CD4-positive, alpha-beta memory T cell (primary cell): ENCODE results near the gene AGBL4. TPM values are rescaled to one million over a fixed set of nuclear protein-coding genes. Genes with fewer than 3 reads are reported as not detected.

ENCODE experiments used
- CTCF ChIA-PET: fragments of 350-600 bp; sonication (Branson Sonifier 250); formaldehyde crosslinking; loops from one replicate; lab custom pipeline; 2021; ENCODE audit warnings: inconsistent platforms; ENCODE audit not compliant: partially characterized antibody; lab: Charles Lee
- POLR2A ChIA-PET: fragments of 350-600 bp; sonication (Branson Sonifier 250); formaldehyde crosslinking; loops from one replicate; lab custom pipeline; 2021; ENCODE audit not compliant: partially characterized antibody; lab: Charles Lee
- DNase-seq, 5 donors: peaks; one replicate each; pipeline versions ENCODE4 v3.0.0 to v3.0.0-alpha.2; 2020 to 2022; ENCODE audit warnings: mixed read lengths in 1 of 5
- H3K27ac ChIP-seq: one replicate; pipeline ENCODE4 v1.7.0; 2013; ENCODE audit warnings: low read depth, low read length
- H3K27me3 ChIP-seq: 2 replicates; pipeline ENCODE4 v1.7.0; 2013; ENCODE audit warnings: mild to moderate bottlenecking, low read length, moderate library complexity; ENCODE audit not compliant: insufficient read depth
- H3K36me3 ChIP-seq: 2 replicates; pipeline ENCODE4 v1.7.0; 2013; ENCODE audit warnings: mild to moderate bottlenecking, low read length, moderate library complexity; ENCODE audit not compliant: insufficient read depth
- H3K4me1 ChIP-seq: 2 replicates; pipeline ENCODE4 v1.7.0; 2013; ENCODE audit warnings: mild to moderate bottlenecking, low read length, moderate library complexity; ENCODE audit not compliant: insufficient read depth
- H3K4me3 ChIP-seq, 2 donors: one replicate each; pipeline ENCODE4 v1.7.0; 2013; ENCODE audit warnings: low read length in 2 of 2, mild to moderate bottlenecking in 1 of 2
- H3K9me3 ChIP-seq, 2 donors: one replicate each; pipeline ENCODE4 v1.7.0; 2013; ENCODE audit warnings: low read length in 2 of 2, control low read depth in 1 of 2; ENCODE audit not compliant: control insufficient read depth in 1 of 2
- H3K27ac Mint-ChIP-seq, 7 donors: one replicate each; pipeline ENCODE4 v1.8.0; 2020 to 2021; ENCODE audit warnings: mixed read lengths in 7 of 7, mild to moderate bottlenecking in 6 of 7, inconsistent platforms in 3 of 7, moderate library complexity in 3 of 7
- H3K27me3 Mint-ChIP-seq, 2 donors: one replicate each; pipeline ENCODE4 v1.8.0; 2020 to 2021; ENCODE audit warnings: mixed read lengths in 2 of 2
- H3K36me3 Mint-ChIP-seq, 2 donors: one replicate each; pipeline ENCODE4 v1.8.0; 2020 to 2021; ENCODE audit warnings: mixed read lengths in 2 of 2, inconsistent platforms in 1 of 2, mild to moderate bottlenecking in 1 of 2
- H3K4me1 Mint-ChIP-seq, 4 donors: one replicate each; pipeline ENCODE4 v1.8.0; 2020 to 2021; ENCODE audit warnings: mixed read lengths in 4 of 4, mild to moderate bottlenecking in 1 of 4
- H3K4me3 Mint-ChIP-seq, 8 donors: one replicate each; pipeline ENCODE4 v1.8.0; 2020 to 2021; ENCODE audit warnings: mixed read lengths in 8 of 8, mild to moderate bottlenecking in 7 of 8, moderate library complexity in 6 of 8, inconsistent platforms in 3 of 8
- H3K9me3 Mint-ChIP-seq, 8 donors: one replicate each; pipeline ENCODE4 v1.8.0; 2020 to 2021; ENCODE audit warnings: mixed read lengths in 8 of 8, mild to moderate bottlenecking in 5 of 8, inconsistent platforms in 3 of 8, moderate library complexity in 1 of 8
- intact Hi-C: fragments of 100-400 bp; cut with micrococcal nuclease; formaldehyde crosslinking; loops from one replicate; pipeline ENCODE4 v1.15.1; 2023
- polyA plus RNA-seq, 2 donors: library from polyadenylated mRNA; unstranded; fragments of 300-500 nt; fragmentation: Illumina TruSeq; gene quantifications; one replicate each; pipeline ENCODE4 v1.2.3, GENCODE V29; 2021
- total RNA-seq, 2 experiments: library from RNA; stranded (reverse); gene quantifications; one replicate each; pipeline ENCODE4 v1.2.3, GENCODE V29; 2021

AGBL4 gene
- total and polyA plus RNA-seq, 4 experiments from 2014 or later: not detected

DNA sequence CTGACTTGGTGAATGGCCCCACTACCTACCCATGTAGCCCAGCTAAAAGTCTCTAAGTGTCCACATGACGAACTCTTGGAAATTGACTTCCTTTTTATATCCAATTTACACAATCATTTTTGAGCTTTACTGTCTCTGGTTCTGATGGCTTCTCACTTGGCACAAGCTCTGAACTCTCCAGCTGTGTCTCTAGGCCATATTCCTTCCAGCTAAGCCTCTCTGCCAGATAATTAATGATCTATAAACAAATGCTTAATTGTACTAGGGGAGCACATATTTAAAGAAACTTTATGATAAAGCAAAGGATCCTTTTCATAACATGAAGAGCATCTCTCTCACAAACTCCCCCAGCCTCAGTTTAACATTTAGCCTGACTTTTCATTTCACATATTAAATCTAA, 1230.8 kb downstream of the AGBL4 start:
- no peak overlapping the region for H3K27ac Mint-ChIP-seq
- H3K36me3 Mint-ChIP-seq: no peaks in the 10 kb centered on the region
- Histone ChIP-seq H3K4me1 (no peaks in the 10 kb centered on the region), H3K27me3 (no peaks in the 10 kb centered on the region), H3K9me3 (no peaks in the 10 kb centered on the region), H3K4me3 (no peak overlapping the region), H3K27ac (no peak overlapping the region), H3K36me3 (no peaks in the 10 kb centered on the region)
- H3K9me3 Mint-ChIP-seq: peaks cover 0 to 3% (median 0%) of the 10 kb centered on the region in 8 donors
- DNase-seq: no peak
- H3K4me1 Mint-ChIP-seq: no peaks in the 10 kb centered on the region
- peaks cover 1 to 2% of the 10 kb centered on the region in 2 donors for H3K27me3 Mint-ChIP-seq
- no peak overlapping the region for H3K4me3 Mint-ChIP-seq
- POLR2A ChIA-PET: no interaction called here
- CTCF ChIA-PET: no interaction called here
- intact Hi-C loops: no loop called here

DNA sequence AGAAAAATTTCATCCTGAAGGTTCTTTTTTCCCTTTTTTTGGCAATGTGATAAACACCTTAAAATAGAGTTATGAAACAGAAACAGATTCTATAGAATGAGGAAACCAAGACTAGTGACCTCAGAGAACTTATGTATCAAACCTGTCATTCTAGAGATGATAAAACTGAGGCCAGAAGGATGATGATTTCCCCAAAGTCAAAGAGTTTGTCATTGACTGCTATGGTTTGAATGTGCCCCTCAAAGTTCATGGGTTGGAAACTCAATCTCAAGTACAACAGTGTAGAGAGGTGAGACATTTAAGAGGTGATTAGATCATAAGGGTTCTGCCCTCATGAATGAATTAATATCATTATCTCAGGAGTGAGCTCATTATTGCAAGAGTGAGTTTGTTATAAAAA, 1233.4 kb downstream of the AGBL4 start:
- no peaks in the 10 kb centered on the region for H3K4me1 Mint-ChIP-seq
- no peak overlapping the region for H3K4me3 ChIP-seq
- H3K36me3 ChIP-seq: no peaks in the 10 kb centered on the region
- no peaks in the 10 kb centered on the region for H3K9me3 ChIP-seq
- H3K36me3 Mint-ChIP-seq: no peaks in the 10 kb centered on the region
- H3K27me3 ChIP-seq: no peaks in the 10 kb centered on the region
- H3K4me3 Mint-ChIP-seq: no peak overlapping the region
- intact Hi-C loops: no loop called here
- H3K27me3 Mint-ChIP-seq: peaks cover 1 to 4% of the 10 kb centered on the region in 2 donors
- H3K9me3 Mint-ChIP-seq: peaks cover 0 to 3% (median 0%) of the 10 kb centered on the region in 8 donors
- POLR2A ChIA-PET: no interaction called here
- no peak for DNase-seq
- H3K27ac ChIP-seq: no peak overlapping the region
- CTCF ChIA-PET: no interaction called here
- H3K27ac Mint-ChIP-seq: no peak overlapping the region
- no peaks in the 10 kb centered on the region for H3K4me1 ChIP-seq

DNA sequence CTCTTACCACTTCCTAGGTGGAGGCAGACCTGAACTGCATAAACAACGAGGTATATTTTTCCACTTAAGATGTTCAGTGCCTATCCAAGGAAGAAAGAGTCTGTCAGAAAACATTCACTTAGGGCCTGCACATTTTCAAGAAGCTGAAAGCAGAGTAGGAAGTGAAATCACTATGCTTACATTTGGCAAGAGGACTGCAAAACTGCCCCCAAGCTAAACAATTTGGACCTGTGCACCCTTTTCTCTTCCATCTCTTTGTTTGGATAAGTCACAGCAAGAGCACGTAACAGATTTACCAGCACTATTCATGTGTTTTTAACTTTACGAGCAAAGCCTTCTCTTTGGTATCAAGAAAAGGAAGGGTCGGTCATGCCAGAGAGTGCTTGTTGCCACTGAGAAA, 1233.9 kb downstream of the AGBL4 start:
- Mint-ChIP-seq H3K4me1 (no peaks in the 10 kb centered on the region), H3K27me3 (peaks cover 1 to 4% of the 10 kb centered on the region in 2 donors), H3K27ac (no peak overlapping the region), H3K36me3 (no peaks in the 10 kb centered on the region), H3K9me3 (peaks cover 0 to 3% (median 0%) of the 10 kb centered on the region in 8 donors), H3K4me3 (no peak overlapping the region)
- no peaks in the 10 kb centered on the region for H3K36me3 ChIP-seq
- no peak overlapping the region for H3K4me3 ChIP-seq
- intact Hi-C loops: no loop called here
- ChIA-PET POLR2A (no interaction called here), CTCF (no interaction called here)
- H3K9me3 ChIP-seq: no peaks in the 10 kb centered on the region
- no peaks in the 10 kb centered on the region for H3K4me1 ChIP-seq
- no peaks in the 10 kb centered on the region for H3K27me3 ChIP-seq
- no peak for DNase-seq
- no peak overlapping the region for H3K27ac ChIP-seq

DNA sequence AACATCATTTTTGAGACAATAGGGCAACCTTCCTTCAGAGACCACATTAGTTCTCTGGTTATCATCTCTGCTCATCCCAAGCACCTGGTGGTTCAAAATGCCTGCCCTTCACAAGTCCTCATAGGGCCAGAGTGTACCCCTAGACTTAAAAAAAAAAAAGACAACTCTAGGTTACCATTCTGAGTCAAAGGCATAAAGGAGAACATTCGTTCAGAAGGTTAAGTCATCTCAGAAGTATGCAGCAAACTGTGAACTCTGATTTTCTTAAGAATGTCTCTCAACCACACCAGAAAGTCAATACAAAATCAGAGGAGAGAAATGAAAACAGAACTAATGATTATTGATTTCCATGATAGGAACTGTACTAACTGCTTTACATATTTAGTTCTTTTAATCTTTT, 1237.9 kb downstream of the AGBL4 start:
- Mint-ChIP-seq H3K4me3 (no peak overlapping the region), H3K27ac (no peak overlapping the region), H3K9me3 (peaks cover 0 to 4% (median 0%) of the 10 kb centered on the region in 8 donors), H3K36me3 (no peaks in the 10 kb centered on the region), H3K4me1 (no peaks in the 10 kb centered on the region), H3K27me3 (peaks cover 1 to 6% of the 10 kb centered on the region in 2 donors)
- CTCF ChIA-PET: no interaction called here
- Histone ChIP-seq H3K9me3 (no peaks in the 10 kb centered on the region), H3K27ac (no peak overlapping the region), H3K27me3 (no peaks in the 10 kb centered on the region), H3K4me3 (no peak overlapping the region), H3K36me3 (no peaks in the 10 kb centered on the region), H3K4me1 (no peaks in the 10 kb centered on the region)
- intact Hi-C loops: no loop called here
- POLR2A ChIA-PET: no interaction called here
- no peak for DNase-seq

DNA sequence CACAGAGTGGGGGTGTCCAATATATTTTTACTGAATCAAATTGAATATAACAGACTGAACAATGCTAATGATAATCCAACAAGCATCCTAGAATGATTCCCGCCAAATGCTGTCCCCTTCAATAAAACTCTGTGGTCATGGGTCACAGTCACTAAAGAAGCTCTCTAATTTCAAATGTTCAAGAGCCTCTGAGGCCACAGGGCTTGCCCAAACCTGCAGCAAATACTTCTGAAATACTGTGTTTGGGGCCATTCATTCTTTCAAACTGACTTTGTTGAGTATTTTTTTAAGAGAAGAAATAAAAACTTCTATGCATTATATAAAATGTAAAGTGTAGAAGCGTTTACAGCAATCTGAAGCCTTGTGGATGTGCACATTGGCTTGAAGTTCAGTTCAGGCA, 1239.5 kb downstream of the AGBL4 start:
- intact Hi-C loops: no loop called here
- no peaks in the 10 kb centered on the region for H3K4me1 Mint-ChIP-seq
- CTCF ChIA-PET: no interaction called here
- H3K27ac ChIP-seq: no peak overlapping the region
- H3K4me1 ChIP-seq: no peaks in the 10 kb centered on the region
- DNase-seq: no peak
- POLR2A ChIA-PET: no interaction called here
- no peak overlapping the region for H3K4me3 ChIP-seq
- H3K27ac Mint-ChIP-seq: no peak overlapping the region
- no peaks in the 10 kb centered on the region for H3K36me3 ChIP-seq
- H3K9me3 Mint-ChIP-seq: peaks cover 0 to 4% (median 0%) of the 10 kb centered on the region in 8 donors
- no peaks in the 10 kb centered on the region for H3K36me3 Mint-ChIP-seq
- no peaks in the 10 kb centered on the region for H3K27me3 ChIP-seq
- H3K27me3 Mint-ChIP-seq: peaks cover 0 to 8% of the 10 kb centered on the region in 2 donors
- H3K4me3 Mint-ChIP-seq: no peak overlapping the region
- H3K9me3 ChIP-seq: no peaks in the 10 kb centered on the region

DNA sequence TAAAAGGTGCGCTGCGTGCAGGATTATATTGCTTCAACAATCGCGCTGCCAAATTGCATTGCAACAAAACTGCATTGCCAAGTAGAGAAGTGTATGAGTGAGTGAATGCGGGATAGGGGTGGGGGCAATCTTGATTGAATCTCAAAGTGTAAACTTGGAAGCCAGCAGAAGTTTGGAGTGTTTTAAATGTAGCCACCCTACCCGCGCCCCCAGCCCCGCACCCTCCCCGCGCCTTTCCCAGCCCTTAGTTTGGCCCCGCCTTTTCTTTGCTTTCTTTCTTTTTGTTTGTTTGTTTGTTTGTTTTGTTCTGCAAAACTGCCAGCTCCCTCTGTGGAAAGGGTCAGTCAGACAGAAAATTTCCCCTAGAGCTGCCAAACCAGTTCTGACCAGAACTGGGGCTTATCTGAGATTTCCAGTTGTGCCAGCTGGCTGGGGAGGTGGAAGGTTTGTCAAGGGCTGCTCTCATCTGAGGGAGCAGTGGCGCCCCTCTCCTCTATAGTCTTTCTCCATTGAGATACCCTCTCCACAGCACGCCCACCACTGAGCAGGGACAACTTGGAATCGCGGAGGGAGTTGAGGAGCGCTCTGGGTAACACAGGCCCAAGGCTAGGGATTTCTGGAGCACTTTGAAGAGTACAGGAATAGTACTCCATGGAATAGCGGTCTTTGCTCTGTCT, 1246.4 kb downstream of the AGBL4 start:
- Mint-ChIP-seq H3K27me3 (peaks cover 16 to 20% of the 10 kb centered on the region in 2 donors), H3K4me3 (peak overlapping the region; percentile 69 to 83 (median 78)), H3K9me3 (peaks cover 0 to 4% (median under 1%) of the 10 kb centered on the region in 8 donors), H3K36me3 (peaks cover 0 to 4% of the 10 kb centered on the region in 2 donors), H3K4me1 (peaks cover 5 to 24% (median 12%) of the 10 kb centered on the region in 4 donors), H3K27ac (peak overlapping the region in 2 of 7 donors; percentile 34 to 73)
- ChIA-PET POLR2A (no interaction called here), CTCF (no interaction called here)
- H3K27ac ChIP-seq: no peak overlapping the region
- intact Hi-C loops: no loop called here
- H3K4me1 ChIP-seq: no peaks in the 10 kb centered on the region
- no peaks in the 10 kb centered on the region for H3K27me3 ChIP-seq
- peak in 1 of 5 donors; percentile 11 for DNase-seq
- no peaks in the 10 kb centered on the region for H3K9me3 ChIP-seq
- no peak overlapping the region for H3K4me3 ChIP-seq
- H3K36me3 ChIP-seq: no peaks in the 10 kb centered on the region

DNA sequence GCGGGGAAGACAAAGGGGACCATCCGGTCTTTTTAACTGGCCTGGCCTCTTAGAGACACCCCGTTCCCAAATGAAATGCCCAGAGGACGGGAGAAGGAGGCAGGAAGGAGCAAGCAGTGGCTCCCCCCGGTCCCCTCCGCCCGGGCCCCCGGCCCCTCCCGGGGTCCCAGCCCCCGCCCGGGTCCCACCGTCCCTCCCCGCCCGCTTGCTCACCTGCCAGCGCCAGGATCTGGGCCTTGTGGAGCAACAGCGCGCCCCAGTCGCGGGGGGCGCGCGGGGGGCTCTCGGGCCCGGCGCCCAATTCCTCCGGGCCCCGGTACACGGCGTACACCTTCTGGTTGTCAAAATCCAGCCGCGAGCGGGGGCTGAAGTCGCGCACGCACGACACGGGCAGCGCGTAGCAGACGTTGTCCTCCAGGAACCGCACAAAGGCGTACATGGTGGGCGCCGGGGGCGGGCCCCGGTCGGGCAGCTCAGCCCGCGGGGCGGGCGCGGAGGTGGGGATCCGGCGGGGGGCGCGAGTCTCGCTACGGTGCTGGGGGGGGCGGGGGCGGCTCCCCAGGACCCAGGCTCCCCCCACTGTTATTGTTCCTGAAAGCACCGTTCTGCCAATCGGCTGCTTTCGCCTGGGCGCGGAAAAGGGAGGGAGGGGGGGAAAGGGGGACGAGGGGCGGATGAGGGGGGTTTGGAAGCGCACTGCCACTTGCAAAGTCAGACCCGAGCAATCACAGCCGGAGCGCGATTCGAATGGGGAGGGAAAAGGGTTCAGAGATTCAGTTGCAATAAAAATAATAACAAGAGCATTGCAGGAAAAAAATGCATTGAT, 1247.1 kb downstream of the AGBL4 start, which contains the start of gene BEND5:
Gene BEND5, minus strand, starts transcription at position 499 of the 826 bp plus-strand sequence. Its CDS starts 60 bp downstream, at position 439.
- Histone ChIP-seq H3K27ac (no peak within 1 kb of the TSS), H3K4me1 (no peaks in the 10 kb centered on the region), H3K9me3 (no peaks in the 10 kb centered on the region), H3K4me3 (no peak within 1 kb of the TSS), H3K27me3 (no peaks in the 10 kb centered on the region), H3K36me3 (no peaks in the 10 kb centered on the region)
- H3K27me3 Mint-ChIP-seq: peaks cover 16 to 20% of the 10 kb centered on the region in 2 donors
- POLR2A ChIA-PET: no interaction called here
- H3K36me3 Mint-ChIP-seq: peaks cover 0 to 4% of the 10 kb centered on the region in 2 donors
- peaks cover 0 to 4% (median 1%) of the 10 kb centered on the region in 8 donors for H3K9me3 Mint-ChIP-seq
- peaks cover 5 to 24% (median 12%) of the 10 kb centered on the region in 4 donors for H3K4me1 Mint-ChIP-seq
- intact Hi-C loops: no loop called here
- peak within 1 kb of the TSS; percentile 4 to 90 (median 72) for H3K27ac Mint-ChIP-seq
- CTCF ChIA-PET: no interaction called here
- DNase-seq: peak; percentile 11 to 41 (median 22)
- peak within 1 kb of the TSS; percentile 80 to 89 (median 84) for H3K4me3 Mint-ChIP-seq
